ENCODE measurements around the gene AATK.

AATK gene, protein sequence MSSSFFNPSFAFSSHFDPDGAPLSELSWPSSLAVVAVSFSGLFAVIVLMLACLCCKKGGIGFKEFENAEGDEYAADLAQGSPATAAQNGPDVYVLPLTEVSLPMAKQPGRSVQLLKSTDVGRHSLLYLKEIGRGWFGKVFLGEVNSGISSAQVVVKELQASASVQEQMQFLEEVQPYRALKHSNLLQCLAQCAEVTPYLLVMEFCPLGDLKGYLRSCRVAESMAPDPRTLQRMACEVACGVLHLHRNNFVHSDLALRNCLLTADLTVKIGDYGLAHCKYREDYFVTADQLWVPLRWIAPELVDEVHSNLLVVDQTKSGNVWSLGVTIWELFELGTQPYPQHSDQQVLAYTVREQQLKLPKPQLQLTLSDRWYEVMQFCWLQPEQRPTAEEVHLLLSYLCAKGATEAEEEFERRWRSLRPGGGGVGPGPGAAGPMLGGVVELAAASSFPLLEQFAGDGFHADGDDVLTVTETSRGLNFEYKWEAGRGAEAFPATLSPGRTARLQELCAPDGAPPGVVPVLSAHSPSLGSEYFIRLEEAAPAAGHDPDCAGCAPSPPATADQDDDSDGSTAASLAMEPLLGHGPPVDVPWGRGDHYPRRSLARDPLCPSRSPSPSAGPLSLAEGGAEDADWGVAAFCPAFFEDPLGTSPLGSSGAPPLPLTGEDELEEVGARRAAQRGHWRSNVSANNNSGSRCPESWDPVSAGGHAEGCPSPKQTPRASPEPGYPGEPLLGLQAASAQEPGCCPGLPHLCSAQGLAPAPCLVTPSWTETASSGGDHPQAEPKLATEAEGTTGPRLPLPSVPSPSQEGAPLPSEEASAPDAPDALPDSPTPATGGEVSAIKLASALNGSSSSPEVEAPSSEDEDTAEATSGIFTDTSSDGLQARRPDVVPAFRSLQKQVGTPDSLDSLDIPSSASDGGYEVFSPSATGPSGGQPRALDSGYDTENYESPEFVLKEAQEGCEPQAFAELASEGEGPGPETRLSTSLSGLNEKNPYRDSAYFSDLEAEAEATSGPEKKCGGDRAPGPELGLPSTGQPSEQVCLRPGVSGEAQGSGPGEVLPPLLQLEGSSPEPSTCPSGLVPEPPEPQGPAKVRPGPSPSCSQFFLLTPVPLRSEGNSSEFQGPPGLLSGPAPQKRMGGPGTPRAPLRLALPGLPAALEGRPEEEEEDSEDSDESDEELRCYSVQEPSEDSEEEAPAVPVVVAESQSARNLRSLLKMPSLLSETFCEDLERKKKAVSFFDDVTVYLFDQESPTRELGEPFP (N-terminal part only)

DNA sequence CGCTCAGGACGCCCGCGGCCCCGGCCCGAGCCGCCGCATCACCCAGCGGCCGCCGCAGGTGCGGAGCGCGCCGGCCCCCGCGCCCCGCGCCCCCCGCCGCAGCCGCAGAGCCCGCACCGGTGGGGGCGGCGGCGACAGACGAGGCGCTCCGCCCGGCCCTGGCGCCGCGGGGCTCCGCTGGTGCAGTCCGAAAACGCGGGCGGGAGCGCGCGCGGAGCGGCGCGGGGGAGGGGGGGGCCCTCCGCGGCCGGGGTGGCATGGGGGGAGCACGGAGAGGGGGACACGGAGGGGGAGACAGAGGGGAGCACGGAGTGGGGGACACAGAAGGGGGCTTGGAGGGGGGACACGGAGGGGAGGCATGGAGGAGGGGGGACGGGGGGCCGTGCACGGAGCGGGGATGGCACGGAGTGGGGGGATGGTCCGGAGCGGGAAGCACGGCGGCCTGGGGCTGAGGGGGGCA, at the start of gene AATK:
AATK (minus strand) TSS at position 189 of the 460 bp plus-strand sequence. CDS start 229 bp downstream, outside the sequence.
- no peak for DNase-seq (ENCODE audit: low spot score)

DNA sequence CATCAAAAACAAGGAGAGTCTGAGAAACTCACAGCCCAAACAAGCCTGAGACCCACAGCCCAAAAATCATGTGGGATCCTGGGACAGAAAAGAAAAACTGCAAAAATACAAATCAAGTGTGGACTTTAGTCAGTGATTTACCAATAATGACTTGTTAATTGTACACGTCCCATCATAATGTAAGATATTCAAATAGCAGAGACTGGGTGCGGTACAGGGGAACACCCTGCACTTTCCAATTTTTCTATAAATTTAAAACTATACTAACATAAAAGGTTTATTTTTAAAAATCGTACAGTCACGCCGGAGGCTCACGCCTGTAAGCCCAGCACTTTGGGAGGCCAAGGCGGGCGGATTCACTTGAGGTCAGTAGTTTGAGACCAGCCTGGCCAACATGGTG, 48.0 kb upstream of the AATK start:
- no peak for DNase-seq (ENCODE audit: low spot score)

DNA sequence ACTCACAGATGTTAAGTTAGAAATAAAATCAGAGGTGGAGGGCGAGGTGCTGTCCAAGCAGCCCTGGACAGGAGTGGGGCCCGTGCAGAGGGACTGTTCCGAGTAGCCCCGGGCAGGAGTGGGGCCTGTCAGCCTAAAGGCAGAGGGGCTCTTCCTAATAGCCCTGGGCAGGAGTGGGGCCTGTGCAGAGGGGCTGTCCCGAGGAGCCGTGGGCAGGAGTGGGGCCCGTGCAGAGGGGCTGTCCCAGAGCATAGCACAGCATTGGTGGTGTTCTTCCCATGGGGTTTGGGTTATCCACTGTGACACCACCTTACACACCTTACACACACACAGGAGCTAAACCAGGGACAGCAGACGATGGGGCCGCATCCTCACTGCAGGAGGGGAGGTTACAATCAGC, 46.3 kb upstream of the AATK start:
- DNase-seq (ENCODE audit: low spot score) = no peak

DNA sequence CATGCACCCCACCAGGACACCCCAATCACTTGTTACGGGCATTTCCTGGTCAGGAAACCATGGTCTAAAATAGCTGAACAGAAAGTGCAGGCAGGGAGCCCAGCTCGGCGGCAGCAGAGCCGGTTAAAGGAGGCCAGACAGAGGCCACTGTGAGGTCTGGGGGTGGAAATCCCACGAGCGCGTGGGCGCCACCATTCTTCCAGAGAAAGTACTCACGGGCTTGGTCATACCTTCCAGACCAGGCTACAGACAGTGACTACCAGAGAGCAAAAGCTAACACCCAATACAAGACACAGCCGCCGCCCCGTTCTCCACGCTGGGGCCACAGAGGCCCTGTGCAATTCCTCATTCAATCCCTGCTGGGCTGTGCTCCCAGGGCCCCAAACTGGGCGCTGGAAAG, 44.8 kb upstream of the AATK start:
- DNase-seq (ENCODE audit: low spot score) = peak; percentile 28

DNA sequence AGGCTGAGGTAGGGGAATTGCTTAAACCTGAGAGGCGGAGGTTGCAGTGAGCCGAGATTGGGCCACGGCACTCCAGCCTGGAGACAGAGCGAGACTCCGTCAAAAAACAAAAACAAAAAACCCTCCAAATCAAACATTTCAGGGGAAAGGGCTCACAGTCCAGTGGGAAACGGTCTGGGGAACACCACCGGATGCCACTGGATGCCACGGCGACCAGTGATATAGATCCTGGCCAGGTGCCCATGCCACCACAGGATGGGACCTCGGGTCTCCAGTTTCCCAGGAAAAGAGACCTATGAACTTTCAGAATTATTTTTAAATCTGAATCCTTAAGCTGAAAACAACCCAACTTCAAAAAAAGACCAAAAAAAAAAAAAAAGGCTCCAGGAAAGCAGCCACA, 44.4 kb upstream of the AATK start:
- no peak for DNase-seq (ENCODE audit: low spot score)

DNA sequence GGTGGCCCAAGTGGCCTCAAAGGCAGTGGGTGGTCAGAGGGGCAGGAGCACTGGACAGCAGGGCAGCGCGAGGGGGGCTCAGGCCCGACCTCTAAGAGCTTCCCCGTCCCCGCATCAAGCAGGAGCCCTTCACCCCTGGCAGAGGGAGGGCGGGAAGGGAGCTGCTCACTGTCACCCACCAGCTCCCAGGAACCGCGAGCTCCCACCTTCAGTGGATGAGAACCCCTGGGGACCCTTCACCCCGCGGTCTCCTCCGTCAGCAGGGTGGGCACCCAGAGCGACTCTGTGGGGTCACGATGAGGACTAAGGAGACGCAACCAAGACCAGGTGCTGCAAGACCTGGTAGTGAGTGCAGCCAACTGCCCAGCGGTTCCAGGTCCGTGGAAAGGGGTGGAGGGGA, 43.1 kb upstream of the AATK start:
- no peak for DNase-seq (ENCODE audit: low spot score)

DNA sequence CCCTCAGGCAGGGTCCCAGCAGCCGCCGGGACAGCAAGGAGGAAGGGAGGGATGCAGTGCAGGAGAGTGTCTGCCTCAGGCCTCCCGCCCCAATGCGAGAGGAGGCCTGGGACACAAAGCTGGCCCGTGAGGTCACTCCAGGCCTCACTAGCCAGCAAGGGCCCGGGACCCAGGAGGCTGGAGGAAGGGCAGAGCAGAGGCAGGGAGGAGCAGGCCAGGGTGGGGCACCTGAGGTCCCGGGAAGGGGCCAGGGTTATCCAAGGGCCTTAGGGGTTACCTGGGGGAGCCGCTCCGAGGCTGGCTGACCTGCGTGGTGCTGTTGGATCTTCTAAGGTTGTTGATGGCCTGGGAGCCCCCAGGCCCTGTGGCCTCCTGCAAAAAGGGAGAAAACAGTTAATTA, 42.6 kb upstream of the AATK start:
- DNase-seq (ENCODE audit: low spot score) = no peak

DNA sequence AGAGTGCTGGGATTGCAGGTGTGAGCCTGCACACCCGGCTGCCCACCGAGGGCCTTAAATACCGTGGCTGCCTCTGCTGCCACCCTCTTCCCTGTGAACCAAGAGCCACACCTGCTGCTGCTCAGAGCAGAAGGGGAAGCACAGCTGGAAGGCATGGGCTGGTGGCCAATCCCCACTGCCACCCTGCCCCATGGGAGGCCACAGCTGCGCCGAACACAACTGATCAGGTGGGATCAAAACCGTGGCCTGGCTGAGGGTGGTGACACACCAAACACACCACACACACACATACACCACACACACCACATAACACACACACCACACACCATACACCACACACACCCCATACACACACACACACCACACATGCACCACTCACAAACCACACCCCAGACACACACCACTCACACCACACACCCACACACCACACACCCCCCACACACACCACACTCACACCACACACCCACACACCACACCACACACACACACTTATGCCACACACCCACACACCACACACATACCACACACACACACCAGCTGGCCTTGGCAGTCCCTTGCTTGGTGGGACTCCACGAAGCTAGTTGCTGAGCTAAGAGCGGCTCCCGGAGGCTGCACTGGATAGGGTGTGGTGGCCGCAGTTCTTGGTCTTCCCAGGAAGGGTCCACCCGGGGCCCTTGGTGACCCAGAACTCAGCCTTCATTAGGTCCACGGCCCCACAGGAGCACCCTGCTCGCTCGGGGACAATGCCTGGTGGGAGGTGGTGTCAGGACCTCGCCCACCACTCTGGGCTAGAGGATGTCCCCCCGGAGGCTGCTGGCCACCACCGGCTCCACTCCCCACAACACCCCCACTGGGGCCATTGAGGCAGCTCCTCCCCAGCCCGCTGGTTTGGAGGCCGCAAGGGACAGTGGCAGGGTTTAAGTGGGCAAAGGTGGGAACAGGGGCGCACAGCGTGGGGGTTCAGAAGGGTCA, 41.9 kb upstream of the AATK start:
- peak; percentile 88 for DNase-seq (ENCODE audit: low spot score)

DNA sequence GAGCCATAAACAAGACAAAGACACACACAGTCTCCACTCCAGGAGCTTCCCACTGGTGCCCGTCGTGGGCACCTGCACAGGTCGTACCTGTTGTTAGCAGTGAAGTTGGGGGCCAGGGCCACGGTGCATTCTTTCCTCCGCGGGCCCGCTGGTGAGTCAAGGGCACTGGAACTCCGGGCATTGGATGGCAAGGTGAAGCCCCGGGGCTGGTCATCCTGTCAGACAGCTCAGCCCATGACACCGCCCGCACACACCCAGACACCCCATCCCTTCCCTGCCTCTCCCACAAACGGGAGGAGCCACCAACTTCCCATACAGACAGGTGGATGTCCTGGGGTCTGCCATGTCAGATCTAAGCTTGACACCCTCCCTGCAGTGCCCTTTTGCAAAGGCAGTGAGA, 40.6 kb upstream of the AATK start:
- no peak for DNase-seq (ENCODE audit: low spot score)

DNA sequence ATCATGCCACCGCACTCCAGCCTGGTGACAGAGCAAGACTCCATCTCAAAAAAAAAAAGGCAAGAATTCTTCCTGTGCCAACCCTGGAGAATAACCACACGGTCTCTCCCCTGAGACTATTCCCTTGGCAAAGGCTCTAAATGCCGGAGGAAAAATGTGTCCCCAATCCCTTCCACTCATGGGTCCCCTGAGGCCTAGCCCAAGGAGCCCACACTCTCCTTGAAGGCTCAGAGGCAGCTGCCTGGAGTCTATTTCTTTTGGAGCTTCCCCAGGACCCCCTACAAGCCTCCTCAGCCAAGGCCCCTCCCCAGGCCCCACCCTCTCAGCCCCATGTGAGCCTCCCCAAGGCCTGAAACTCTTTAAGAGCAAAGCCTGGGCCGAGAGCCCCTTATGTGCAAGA, 40.1 kb upstream of the AATK start:
- DNase-seq (ENCODE audit: low spot score) = no peak

DNA sequence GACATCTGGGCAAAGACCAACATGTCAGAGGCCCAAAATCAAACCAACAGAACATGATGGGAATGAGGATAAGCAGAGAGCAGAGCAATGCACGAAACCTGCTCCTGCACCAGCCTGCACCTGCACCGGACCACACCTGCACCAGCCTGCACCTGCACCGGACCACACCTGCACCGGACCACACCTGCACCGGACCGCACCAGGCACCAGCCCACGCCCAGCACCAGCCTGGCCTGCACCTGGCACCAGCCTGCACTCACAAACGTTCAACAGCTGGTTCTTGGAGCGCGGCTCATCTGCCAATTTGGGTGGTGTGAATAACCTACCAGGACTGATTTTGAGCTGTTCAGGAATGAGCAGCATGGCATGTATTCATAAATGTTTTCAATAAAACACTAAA, 38.6 kb upstream of the AATK start:
- DNase-seq (ENCODE audit: low spot score) = peak; percentile 30

DNA sequence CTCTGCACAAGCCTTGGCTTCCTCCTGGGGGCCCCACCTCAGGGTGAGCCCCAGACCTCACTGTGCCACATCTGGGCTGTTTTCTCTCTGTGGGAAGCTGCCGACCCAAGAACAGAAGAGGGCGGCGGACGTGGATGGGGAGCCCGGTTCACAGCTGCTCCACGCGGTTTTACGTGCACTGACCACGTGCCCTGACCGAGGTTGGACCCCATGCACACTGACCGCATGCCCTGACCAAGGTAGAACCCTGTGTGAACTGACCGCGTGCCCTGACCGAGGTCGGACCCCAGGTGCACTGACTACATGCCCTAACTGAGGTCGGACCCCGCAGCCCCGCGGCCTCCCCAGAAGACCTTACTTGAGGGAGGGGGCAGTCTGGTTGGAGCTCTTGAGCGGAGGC, 37.1 kb upstream of the AATK start:
- DNase-seq (ENCODE audit: low spot score) = no peak

DNA sequence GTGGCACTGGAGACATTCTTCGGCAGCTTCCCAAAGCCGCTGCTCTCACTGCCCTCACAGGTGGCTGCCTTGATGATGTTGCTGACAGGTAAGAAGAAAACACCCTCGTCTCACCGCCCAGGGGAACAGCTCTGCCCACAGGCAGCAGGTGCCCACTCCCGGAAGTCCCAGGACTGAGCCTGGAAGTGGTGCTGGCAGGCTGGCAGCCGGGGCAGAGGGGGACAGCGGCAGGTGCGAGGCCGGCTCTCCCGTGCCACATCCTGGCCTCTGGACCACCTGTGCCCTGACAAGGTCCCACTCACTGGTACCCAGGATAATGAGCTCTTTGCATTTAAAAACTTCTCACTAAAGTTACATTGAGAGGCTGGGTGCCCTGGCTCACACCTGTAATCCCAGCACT, 36.3 kb upstream of the AATK start:
- no peak for DNase-seq (ENCODE audit: low spot score)

DNA sequence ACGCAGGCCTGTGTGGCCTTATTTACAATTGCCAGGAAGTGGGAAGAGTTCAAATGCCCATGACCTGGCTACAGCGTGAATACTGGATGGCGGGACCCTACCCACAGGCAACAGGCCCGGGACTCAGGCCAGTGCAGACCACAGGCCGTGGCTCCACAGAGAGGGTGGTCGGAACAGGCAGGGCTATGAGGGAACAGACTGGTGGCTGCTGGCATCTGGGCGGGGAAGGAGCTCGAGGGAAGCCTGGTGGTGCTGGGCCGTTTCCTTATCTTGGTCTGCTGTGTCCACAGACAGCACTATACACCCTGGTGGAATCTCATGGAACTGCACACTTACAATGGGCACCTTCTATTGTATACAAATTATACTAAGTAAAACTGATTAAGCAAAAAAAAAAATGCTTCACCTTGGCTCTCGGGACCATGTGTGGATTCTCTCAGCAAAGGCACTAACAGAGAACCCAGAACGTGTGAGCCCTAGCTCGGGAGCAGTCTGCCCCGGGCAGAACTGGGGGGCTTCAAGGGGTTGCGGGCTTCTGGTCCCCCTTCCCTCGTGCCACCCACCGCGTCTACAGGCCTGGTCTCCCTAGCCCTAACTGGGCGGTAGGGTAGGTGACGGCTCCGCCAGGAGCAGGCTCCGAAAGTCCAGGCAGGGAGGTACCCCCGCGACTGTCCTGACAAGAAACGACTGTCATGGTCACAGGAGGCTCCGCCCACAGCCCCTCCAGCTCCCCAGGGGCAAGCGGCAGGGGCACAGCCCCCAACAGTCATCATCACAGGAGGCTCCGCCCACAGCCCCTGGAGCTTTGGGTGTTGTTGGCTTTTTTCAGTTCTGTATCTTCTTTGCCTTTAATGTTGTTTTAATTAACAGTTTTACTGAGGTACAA, 34.9 kb upstream of the AATK start:
- peak; percentile 84 for DNase-seq (ENCODE audit: low spot score)

DNA sequence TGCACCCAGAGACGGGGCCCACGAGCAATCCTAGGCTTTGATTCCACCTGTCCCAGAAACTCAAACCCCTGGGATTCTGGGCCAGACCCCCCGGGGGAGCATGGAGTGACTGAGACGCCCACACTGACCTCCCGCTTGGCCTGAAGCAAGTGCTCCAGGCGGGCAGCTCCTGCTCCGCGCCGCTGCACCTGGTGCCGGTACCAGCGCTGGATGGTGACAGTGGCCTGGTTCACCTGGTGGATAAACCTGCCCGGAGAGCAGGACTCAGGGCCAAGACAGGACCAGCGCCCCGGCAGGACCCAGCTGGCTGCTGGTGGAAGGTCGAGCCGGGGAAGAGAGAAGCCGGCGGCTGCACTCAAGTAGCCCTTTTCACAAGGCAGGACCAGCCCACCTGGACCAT, 34.2 kb upstream of the AATK start:
- DNase-seq (ENCODE audit: low spot score) = no peak

DNA sequence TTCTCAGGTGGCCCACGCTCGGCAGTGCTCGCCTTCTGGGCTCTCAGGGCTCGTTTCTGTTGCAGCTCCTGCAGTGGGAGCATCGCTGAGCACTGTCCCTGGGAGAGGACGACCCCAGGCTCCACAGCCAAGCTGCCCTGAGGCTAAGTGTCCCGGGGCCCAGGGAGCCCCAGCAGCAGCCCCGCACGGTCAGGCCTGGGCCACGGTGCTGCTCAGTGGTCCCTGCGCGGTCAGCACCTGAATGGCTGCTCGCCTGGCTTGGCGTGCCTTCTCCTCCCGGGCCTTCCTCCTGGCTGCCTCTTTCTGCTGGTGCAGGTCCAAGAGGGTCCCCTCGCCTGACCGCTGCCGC, 33.4 kb upstream of the AATK start:
- no peak for DNase-seq (ENCODE audit: low spot score)

DNA sequence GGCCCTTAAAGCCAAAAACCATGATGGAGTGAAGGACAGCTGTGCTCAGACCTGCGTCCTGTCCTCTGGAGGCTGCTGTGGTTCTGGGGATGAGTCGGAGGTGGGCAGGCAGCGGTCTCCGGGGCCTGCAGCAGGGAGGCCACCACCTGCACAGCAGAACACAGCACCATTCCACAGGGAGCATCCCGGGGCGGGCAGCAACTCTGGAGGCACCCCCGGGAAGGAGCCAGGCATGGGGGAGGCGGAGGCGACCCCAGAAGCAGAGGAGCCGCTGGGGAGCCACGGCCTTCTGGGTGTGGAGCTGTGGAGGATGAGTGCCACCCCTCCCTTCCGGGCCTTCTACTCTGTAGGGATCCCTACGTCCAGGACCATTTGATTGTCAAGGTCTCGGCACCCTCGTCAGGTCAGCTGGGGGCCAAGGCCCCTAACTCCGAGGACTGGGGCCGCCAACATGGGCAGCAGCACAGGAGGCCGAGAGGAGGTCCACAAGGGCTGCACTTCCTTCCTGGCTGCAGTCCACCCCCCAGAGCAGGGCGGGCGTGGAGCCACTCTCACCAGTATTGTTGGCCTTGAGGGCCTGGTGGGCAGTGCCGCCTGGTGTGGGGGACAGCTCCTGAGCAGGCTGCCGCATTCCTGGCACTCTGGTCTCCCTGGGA, 32.9 kb upstream of the AATK start:
- DNase-seq (ENCODE audit: low spot score) = no peak

DNA sequence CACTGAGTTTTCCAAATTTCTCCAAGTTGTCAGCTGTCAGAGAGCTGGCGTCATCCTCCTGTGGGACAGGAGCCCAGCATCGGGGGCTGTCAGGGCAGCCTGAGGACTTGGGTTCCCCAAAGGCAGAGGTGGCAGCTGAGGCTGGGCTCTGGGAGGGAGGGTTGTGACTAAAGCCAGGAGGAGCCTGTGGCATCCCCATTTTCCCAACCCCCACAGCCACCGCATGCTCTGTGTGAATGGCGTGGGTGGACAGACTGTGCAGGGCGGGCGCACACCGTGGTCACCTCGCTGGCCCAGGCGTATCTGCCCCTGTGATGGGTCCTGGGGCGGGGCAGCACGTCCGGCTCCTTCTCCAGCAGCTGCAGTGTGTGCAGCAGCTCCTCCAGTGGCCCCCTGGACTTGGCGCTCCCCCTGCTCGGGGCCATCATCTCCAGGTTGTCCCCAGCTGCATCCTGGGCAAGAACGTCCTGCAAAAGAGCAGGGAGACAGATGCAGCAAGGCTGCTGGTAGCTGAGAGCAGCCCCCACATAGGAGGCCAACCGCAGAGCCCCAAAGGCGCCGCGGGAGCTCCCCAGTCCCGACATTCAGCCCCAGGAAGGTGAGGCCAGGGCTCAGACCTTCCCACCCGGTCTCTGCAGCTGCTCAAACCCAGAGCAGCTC, 31.9 kb upstream of the AATK start:
- no peak for DNase-seq (ENCODE audit: low spot score)

DNA sequence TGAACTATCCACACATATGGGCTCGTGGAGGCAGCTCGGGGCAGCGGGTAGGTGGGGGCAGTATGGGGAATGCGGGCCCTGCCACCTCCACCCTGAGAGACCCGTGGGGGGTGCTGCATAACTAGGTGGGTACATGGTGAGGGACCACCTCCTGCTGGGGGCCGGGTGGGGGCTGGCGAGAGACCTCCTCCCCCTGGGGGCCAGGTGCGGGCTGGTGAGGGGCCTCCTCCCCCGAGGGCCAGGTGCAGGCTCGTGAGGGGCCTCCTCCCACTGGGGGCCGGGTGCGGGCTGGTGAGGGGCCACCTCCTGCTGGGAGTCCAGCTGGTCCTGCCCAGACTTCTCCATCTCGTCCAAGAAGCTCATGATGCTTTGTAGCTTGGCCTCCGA, 31.4 kb upstream of the AATK start:
- DNase-seq (ENCODE audit: low spot score) = no peak

Measured in NAMALWA (cell line).